Measurements from ENCODE around the gene GPR108.

DNA sequence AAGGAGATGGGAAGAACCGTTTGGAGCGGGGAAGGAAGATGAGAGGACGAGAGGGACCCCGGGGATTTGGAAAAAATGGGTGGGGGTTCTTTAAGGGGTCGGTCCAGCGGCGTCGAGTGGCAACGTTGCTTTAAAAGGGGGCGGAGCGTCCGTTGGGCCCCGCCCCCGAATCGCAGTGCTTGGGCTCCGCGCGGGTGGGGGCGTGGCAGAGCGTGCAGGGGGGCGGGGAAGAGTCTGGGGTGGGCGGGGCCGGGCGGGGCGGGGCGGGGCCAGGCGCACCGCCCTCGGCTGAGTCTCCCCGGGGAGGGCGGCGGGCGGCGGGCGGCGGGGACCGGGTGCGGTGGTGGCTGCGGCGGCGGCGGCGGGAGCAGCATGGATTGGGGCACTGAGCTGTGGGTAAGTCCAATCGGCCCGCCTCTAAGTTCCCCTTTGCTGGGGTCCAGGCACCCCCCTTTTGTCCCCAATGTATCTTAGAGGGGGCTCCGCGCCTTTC lies 2.1 kb upstream of the GPR108 start, which contains the start of gene TRIP10:
- TF ChIP-seq, protein P1, sequence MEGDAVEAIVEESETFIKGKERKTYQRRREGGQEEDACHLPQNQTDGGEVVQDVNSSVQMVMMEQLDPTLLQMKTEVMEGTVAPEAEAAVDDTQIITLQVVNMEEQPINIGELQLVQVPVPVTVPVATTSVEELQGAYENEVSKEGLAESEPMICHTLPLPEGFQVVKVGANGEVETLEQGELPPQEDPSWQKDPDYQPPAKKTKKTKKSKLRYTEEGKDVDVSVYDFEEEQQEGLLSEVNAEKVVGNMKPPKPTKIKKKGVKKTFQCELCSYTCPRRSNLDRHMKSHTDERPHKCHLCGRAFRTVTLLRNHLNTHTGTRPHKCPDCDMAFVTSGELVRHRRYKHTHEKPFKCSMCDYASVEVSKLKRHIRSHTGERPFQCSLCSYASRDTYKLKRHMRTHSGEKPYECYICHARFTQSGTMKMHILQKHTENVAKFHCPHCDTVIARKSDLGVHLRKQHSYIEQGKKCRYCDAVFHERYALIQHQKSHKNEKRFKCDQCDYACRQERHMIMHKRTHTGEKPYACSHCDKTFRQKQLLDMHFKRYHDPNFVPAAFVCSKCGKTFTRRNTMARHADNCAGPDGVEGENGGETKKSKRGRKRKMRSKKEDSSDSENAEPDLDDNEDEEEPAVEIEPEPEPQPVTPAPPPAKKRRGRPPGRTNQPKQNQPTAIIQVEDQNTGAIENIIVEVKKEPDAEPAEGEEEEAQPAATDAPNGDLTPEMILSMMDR (IDR thresholded peaks at IDR 0.05) = no peak
- TF ChIP-seq, protein P2, sequence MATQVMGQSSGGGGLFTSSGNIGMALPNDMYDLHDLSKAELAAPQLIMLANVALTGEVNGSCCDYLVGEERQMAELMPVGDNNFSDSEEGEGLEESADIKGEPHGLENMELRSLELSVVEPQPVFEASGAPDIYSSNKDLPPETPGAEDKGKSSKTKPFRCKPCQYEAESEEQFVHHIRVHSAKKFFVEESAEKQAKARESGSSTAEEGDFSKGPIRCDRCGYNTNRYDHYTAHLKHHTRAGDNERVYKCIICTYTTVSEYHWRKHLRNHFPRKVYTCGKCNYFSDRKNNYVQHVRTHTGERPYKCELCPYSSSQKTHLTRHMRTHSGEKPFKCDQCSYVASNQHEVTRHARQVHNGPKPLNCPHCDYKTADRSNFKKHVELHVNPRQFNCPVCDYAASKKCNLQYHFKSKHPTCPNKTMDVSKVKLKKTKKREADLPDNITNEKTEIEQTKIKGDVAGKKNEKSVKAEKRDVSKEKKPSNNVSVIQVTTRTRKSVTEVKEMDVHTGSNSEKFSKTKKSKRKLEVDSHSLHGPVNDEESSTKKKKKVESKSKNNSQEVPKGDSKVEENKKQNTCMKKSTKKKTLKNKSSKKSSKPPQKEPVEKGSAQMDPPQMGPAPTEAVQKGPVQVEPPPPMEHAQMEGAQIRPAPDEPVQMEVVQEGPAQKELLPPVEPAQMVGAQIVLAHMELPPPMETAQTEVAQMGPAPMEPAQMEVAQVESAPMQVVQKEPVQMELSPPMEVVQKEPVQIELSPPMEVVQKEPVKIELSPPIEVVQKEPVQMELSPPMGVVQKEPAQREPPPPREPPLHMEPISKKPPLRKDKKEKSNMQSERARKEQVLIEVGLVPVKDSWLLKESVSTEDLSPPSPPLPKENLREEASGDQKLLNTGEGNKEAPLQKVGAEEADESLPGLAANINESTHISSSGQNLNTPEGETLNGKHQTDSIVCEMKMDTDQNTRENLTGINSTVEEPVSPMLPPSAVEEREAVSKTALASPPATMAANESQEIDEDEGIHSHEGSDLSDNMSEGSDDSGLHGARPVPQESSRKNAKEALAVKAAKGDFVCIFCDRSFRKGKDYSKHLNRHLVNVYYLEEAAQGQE (IDR thresholded peaks at IDR 0.05; ENCODE audit: insufficient read depth in 1 of 2, low read depth in 2 of 2, low read length in 1 of 2) = no peak
